Adrenal gland (tissue), 12 donors: ENCODE measurements around the gene PCMTD2. TPM values are rescaled to one million over a fixed set of nuclear protein-coding genes. Genes with fewer than 3 reads are reported as not detected.
"Not testable (repeated sequence)": the region's sequence is repeated elsewhere in the genome, so short reads cannot be mapped to it uniquely, and the experiment has no call there.

Experiments
- DNase-seq, 7 donors: peaks; one replicate each; pipeline ENCODE4 v3.0.0-alpha.2; 2019 to 2020
- H3K27ac ChIP-seq, 5 donors: fragments of 200-600 bp; sonication (generic) in 4 of 5; 1 replicate in 3 of 5; 2 replicates in 2 of 5; pipeline versions ENCODE4 v1.5.1 to v1.8.0; 2016 to 2020; ENCODE audit warnings: mild to moderate bottlenecking in 1 of 5
- H3K27me3 ChIP-seq: fragments of 200-600 bp; 2 replicates; pipeline ENCODE4 v1.8.0; 2021
- H3K36me3 ChIP-seq, 2 donors: fragments of 200-600 bp; replicated peaks in 1 of 2; 1 replicate in 1 of 2; 2 replicates in 1 of 2; pipeline versions ENCODE4 v1.5.1 to v1.8.0; 2018 to 2022
- H3K4me1 ChIP-seq, 2 donors: fragments of 200-600 bp; replicated peaks in 1 of 2; 1 replicate in 1 of 2; 2 replicates in 1 of 2; pipeline versions ENCODE4 v1.5.1 to v1.8.0; 2018 to 2021
- H3K4me3 ChIP-seq, 4 donors: fragments of 200-600 bp; sonication (generic) in 3 of 4; one replicate each; pipeline ENCODE4 v1.5.1; 2016 to 2018
- H3K9me3 ChIP-seq, 3 donors: fragments of 200-600 bp; sonication (generic) in 1 of 3; replicated peaks in 1 of 3; 1 replicate in 2 of 3; 2 replicates in 1 of 3; pipeline versions ENCODE4 v1.5.1 to v1.8.0; 2016 to 2021
- CTCF ChIP-seq, 6 experiments: fragments of 450-650 bp in 4 of 6; fragments of 200-600 bp in 2 of 6; sonication (generic) in 1 of 6; IDR thresholded peaks; 1 replicate in 5 of 6; 2 replicates in 1 of 6; pipeline versions ENCODE4 v1.5.1 to v1.8.0; 2016 to 2021; ENCODE audit warnings: antibody characterized with exemption in 6 of 6, mild to moderate bottlenecking in 2 of 6, moderate library complexity in 1 of 6
- POLR2A ChIP-seq, 2 donors: fragments of 450-650 bp; IDR thresholded peaks; one replicate each; pipeline ENCODE4 v1.6.1; 2017; ENCODE audit warnings: antibody characterized with exemption in 2 of 2, mild to moderate bottlenecking in 2 of 2, moderate library complexity in 1 of 2
- WGBS, 4 donors: extraction: QIAGEN DNeasy Blood & Tissue Kit in 2 of 4; methylation state at CpG; one replicate each; pipeline versions ENCODE4 v1.1.5 to v1.1.7; 2013 to 2017; 5-methylcytosine and 5-hydroxymethylcytosine counted together
- intact Hi-C, 2 donors: fragments of 100-400 bp; cut with DNase I; formaldehyde crosslinking; loops; one replicate each; pipeline versions ENCODE4 v1.14.1 to v1.15.0; 2022 to 2023
- polyA plus RNA-seq, 3 donors: library from polyadenylated mRNA; stranded (reverse); fragments of 200-250 nt in 2 of 3; fragments of 350-450 nt in 1 of 3; fragmentation: Illumina TruSeq in 1 of 3; extraction: RNeasy Lipid Tissue Mini Kit (QIAGEN cat#74804) in 1 of 3; gene quantifications; one replicate each; pipeline ENCODE4 v1.2.3, GENCODE V29; 2013 to 2014
- total RNA-seq, 9 donors: library from RNA; depleted of rRNA in 4 of 9; stranded (reverse); fragments of >200 nt in 4 of 9; fragments of 120-200 nt in 1 of 9; fragmentation: NEBNext Ultra II Directional in 1 of 9; extraction: Animal tissue kit (Norgen Biotek cat#: 25700) in 1 of 9; gene quantifications; one replicate each; pipeline versions ENCODE4 v1.1.0 to v1.2.4, GENCODE V29; 2013 to 2023
- donor health status: healthy with polysubstance abuse.
- donor health status: Bipolar disorder and iron deficiency.
- donor health status: DM: yes; HTN: yes; CAD: no.
- donor health status: DM: no; HTN: no; CAD: no.
- donor health status: DM: no; HTN: no; CAD: no.
- donor health status: DM: yes; HTN: yes; CAD: no.

The PCMTD2 gene
- total and polyA plus RNA-seq, 12 donors, result 32.0 to 120 (median 62.5) TPM

- no peak for TF ChIP-seq CTCF (IDR thresholded peaks at IDR 0.05)
- Histone ChIP-seq H3K27ac (peak overlapping the region in 1 of 5 donors; percentile 44), H3K27me3 (no peaks in the 10 kb centered on the region), H3K36me3 (no peaks in the 10 kb centered on the region), H3K9me3 (no peaks in the 10 kb centered on the region), H3K4me1 (peaks cover 13 to 17% of the 10 kb centered on the region in 2 donors), H3K4me3 (no peak overlapping the region)
- DNase-seq, result no peak
- intact Hi-C loops, result no loop called here
- 95 to 97% (median 96%) methylated on average over 21 to 27 of the region's 27 CpGs for WGBS, 4 donors
Observed at GRCh38 chr20:64231621-64232550, 23.7 kb upstream of the PCMTD2 start.

DNA sequence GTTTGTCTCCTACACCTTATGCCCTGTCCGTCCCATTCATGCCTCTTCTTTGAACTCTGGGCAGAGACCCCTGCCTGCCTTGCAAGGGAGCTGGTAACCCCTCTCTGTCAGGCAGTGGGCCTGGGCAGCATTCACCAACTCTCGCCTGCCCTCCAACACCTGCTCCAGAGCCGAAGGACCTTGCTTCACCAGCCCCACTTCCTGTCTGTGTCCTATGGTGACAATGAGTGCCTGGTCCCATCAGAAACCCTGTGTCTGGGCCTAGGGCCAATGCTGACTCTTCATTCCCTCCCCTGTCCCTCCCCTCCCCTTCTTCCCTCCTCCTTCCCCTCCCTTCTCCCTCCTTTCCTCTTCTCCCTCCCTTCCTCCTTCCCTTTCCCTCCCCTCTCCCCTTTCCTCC, 22.8 kb upstream of the PCMTD2 start:
- H3K4me1 ChIP-seq, result peaks cover 13 to 17% of the 10 kb centered on the region in 2 donors

GRCh38 chr20:64233725-64234124, 21.8 kb upstream of the PCMTD2 start:
- DNase-seq, result peak; percentile 82 to 95 (median 94)
- TF ChIP-seq POLR2A (IDR thresholded peaks at IDR 0.05) (peak in 1 of 2 donors; percentile 42), CTCF (IDR thresholded peaks at IDR 0.05) (no peak)
- intact Hi-C loops, result no loop called here
- no peaks in the 10 kb centered on the region for H3K27me3 ChIP-seq
- 32 to 55% (median 40%) methylated on average over 5 of the region's 5 CpGs for WGBS, 4 donors
- no peaks in the 10 kb centered on the region for H3K9me3 ChIP-seq
- H3K4me3 ChIP-seq, result no peak overlapping the region
- H3K4me1 ChIP-seq, result peaks cover 13 to 17% of the 10 kb centered on the region in 2 donors
- H3K27ac ChIP-seq, result peak overlapping the region; percentile 52 to 79 (median 72)
- no peaks in the 10 kb centered on the region for H3K36me3 ChIP-seq

More for the DNA sequence above, 22.8 kb upstream of the PCMTD2 start:
- WGBS, 4 donors, result 47 to 64% (median 51%) methylated on average over 3 of the region's 3 CpGs
- Histone ChIP-seq H3K4me3 (no peak overlapping the region), H3K27me3 (no peaks in the 10 kb centered on the region), H3K36me3 (no peaks in the 10 kb centered on the region), H3K9me3 (no peaks in the 10 kb centered on the region), H3K27ac (peak overlapping the region in 2 of 5 donors; percentile 44 to 63)
- TF ChIP-seq POLR2A (IDR thresholded peaks at IDR 0.05) (peak in 1 of 2 donors; percentile 25), CTCF (IDR thresholded peaks at IDR 0.05) (no peak)
- intact Hi-C loops, result no loop called here
- DNase-seq, result peak; percentile 78 to 93 (median 89)

DNA sequence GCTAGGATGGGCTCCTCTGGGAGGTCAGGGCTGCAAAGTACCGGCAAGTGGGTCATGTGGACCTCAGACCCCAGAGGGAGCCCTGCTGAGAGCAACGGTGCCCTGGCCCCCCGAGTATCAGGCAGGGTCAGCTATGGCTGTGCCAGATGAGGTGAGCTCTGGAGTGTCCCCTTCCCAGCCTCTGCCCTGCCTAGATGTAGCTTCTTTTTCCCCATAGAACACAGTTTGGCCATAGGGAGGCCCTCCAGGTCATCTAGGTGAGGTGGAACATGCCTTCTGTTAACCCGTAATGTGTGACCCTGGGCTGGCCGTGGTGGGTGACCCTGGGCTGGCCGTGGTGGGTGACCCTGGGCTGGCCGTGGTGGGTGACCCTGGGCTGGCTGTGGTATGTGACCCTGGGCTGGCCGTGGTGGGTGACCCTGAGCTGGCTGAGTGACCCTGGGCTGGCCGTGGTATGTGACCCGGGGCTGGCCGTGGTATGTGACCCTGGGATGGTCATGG, 21.2 kb upstream of the PCMTD2 start:
- DNase-seq, result no peak
- Histone ChIP-seq H3K36me3 (no peaks in the 10 kb centered on the region), H3K9me3 (no peaks in the 10 kb centered on the region), H3K27me3 (no peaks in the 10 kb centered on the region), H3K4me1 (peaks cover 13 to 17% of the 10 kb centered on the region in 2 donors), H3K27ac (peak overlapping the region in 2 of 5 donors; percentile 33 to 75), H3K4me3 (no peak overlapping the region)
- TF ChIP-seq POLR2A (IDR thresholded peaks at IDR 0.05), result no peak
- TF ChIP-seq CTCF (IDR thresholded peaks at IDR 0.05), result no peak
- 56 to 60% (median 58%) methylated on average over 3 to 11 of the region's 11 CpGs for WGBS, 4 donors
- intact Hi-C loops, result no loop called here

- H3K27me3 ChIP-seq, intact Hi-C loops, H3K36me3 ChIP-seq, DNase-seq, H3K4me3 ChIP-seq, H3K9me3 ChIP-seq, H3K27ac ChIP-seq: not testable (repeated sequence)
- peaks cover 13 to 17% of the 10 kb centered on the region in 2 donors for H3K4me1 ChIP-seq
- 65 to 80% (median 78%) methylated on average over 1 to 17 of the region's 17 CpGs for WGBS, 4 donors
Observed at GRCh38 chr20:64234921-64235565, 20.5 kb upstream of the PCMTD2 start.
